Measurements from ENCODE around the gene MAPK8IP2. TPM values are rescaled to one million over a fixed set of nuclear protein-coding genes. Genes with fewer than 3 reads are reported as not detected.

MAPK8IP2 gene
- total and polyA plus RNA-seq, 2 of the 13 experiments (the other 11 are each of a cell fraction or from before 2014, with no cell fraction given): 1.3 to 2.6 TPM

GRCh38 chr22:50627642-50628542 lies 27.3 kb downstream of the MAPK8IP2 start, which contains the start of gene ARSA (continued):
- TF ChIP-seq ZBTB42 (CRISPR knock-in tag; IDR thresholded peaks at IDR 0.05): 0 out of 2 replicates have a peak, but pooled peaks have one; percentile 24
- no peak for TF ChIP-seq HHEX (CRISPR knock-in tag; IDR thresholded peaks at IDR 0.05)
- TF ChIP-seq ZFP36L2 (CRISPR knock-in tag; IDR thresholded peaks at IDR 0.05): no peak
- TF ChIP-seq ZBTB26 (CRISPR knock-in tag; IDR thresholded peaks at IDR 0.05; ENCODE audit: borderline replicate concordance): no peak
- TF ChIP-seq ZNF101 (CRISPR knock-in tag; IDR thresholded peaks at IDR 0.05; ENCODE audit: borderline replicate concordance, low read depth): no peak
- no peak for TF ChIP-seq ZNF441 (CRISPR knock-in tag; IDR thresholded peaks at IDR 0.05; ENCODE audit: borderline replicate concordance)
- no peak for TF ChIP-seq ZNF234 (CRISPR knock-in tag; conservative IDR thresholded peaks at IDR 0.05)
- no peak for TF ChIP-seq ZNF281 (CRISPR knock-in tag; IDR thresholded peaks at IDR 0.05; ENCODE audit: borderline replicate concordance)
- peak; percentile 65; the same call in 1 of the 2 replicates for TF ChIP-seq SIN3A (IDR thresholded peaks at IDR 0.05; ENCODE audit: borderline replicate concordance, low read depth, low read length)
- no peak for TF ChIP-seq PRDM4 (CRISPR knock-in tag; IDR thresholded peaks at IDR 0.05; ENCODE audit: borderline replicate concordance)
- no peak for TF ChIP-seq ZNF564 (CRISPR knock-in tag; IDR thresholded peaks at IDR 0.05)
- no peak for TF ChIP-seq ZNF589 (CRISPR knock-in tag; conservative IDR thresholded peaks at IDR 0.05)
- TF ChIP-seq NCOA1 (CRISPR knock-in tag; IDR thresholded peaks at IDR 0.05): 0 out of 2 replicates have a peak, but pooled peaks have one; percentile 34
- TF ChIP-seq KLF12 (CRISPR knock-in tag; IDR thresholded peaks at IDR 0.05; ENCODE audit: borderline replicate concordance): peak; percentile 77; the same call in 1 of the 2 replicates
- no peak for TF ChIP-seq ZNF878 (CRISPR knock-in tag; IDR thresholded peaks at IDR 0.05)
- TF ChIP-seq ZNF768 (CRISPR knock-in tag; IDR thresholded peaks at IDR 0.05): peak; percentile 48; the same call in 1 of the 2 replicates
- TF ChIP-seq SYNCRIP (IDR thresholded peaks at IDR 0.05; ENCODE audit: insufficient read depth, low read depth, low read length): no peak
- TF ChIP-seq SP140L (CRISPR knock-in tag; IDR thresholded peaks at IDR 0.05; ENCODE audit: borderline replicate concordance): no peak
- TF ChIP-seq ZBTB44 (CRISPR knock-in tag; IDR thresholded peaks at IDR 0.05): no peak
- TF ChIP-seq ZNF879 (CRISPR knock-in tag; IDR thresholded peaks at IDR 0.05): peak; percentile 48; the same call in 1 of the 2 replicates
